HEK293T (cell line): ENCODE results near the gene NEB.

Experiments used
- CTCF ChIA-PET: fragments of 350-600 bp; formaldehyde crosslinking; extraction: SDS; loops from one replicate; lab custom pipeline; 2021; ENCODE audit warnings: antibody characterized with exemption, inconsistent platforms; lab: Yijun Ruan, JAX
- POLR2A ChIA-PET: fragments of 350-600 bp; formaldehyde crosslinking; extraction: SDS; loops from one replicate; lab custom pipeline; 2020; ENCODE audit warnings: antibody characterized with exemption, inconsistent platforms; lab: Yijun Ruan, JAX
- DNase-seq: peaks from one replicate; pipeline ENCODE4 v3.0.0; 2012; ENCODE audit warnings: mixed read lengths; ENCODE audit errors: extremely low spot score
- ARNT ChIP-seq: fragments of 450-650 bp; IDR thresholded peaks from 2 replicates; pipeline ENCODE4 v1.6.1; 2017; ENCODE audit warnings: mild to moderate bottlenecking
- BHLHE40 ChIP-seq: fragments of 450-650 bp; IDR thresholded peaks from 2 replicates; pipeline ENCODE4 v1.6.1; 2016; ENCODE audit warnings: mild to moderate bottlenecking, moderate library complexity, borderline replicate concordance
- CTBP1 ChIP-seq: fragments of 450-650 bp; IDR thresholded peaks from 2 replicates; pipeline ENCODE4 v1.6.1; 2016; ENCODE audit warnings: borderline replicate concordance
- ELF4 ChIP-seq: fragments of 450-650 bp; IDR thresholded peaks from 2 replicates; pipeline ENCODE4 v1.6.1; 2017; ENCODE audit warnings: antibody characterized with exemption
- FOXA1 ChIP-seq: fragments of 450-650 bp; IDR thresholded peaks from 2 replicates; pipeline ENCODE4 v1.6.1; 2016; ENCODE audit warnings: mild to moderate bottlenecking
- FOXK2 ChIP-seq: fragments of 450-650 bp; IDR thresholded peaks from 2 replicates; pipeline ENCODE4 v1.6.1; 2016; ENCODE audit warnings: mild to moderate bottlenecking
- FOXM1 ChIP-seq: fragments of 450-650 bp; IDR thresholded peaks from 2 replicates; pipeline ENCODE4 v1.6.1; 2017; ENCODE audit warnings: mild to moderate bottlenecking, borderline replicate concordance
- HDGF ChIP-seq: fragments of 450-650 bp; IDR thresholded peaks from 2 replicates; pipeline ENCODE4 v1.6.1; 2017; ENCODE audit warnings: antibody characterized with exemption, borderline replicate concordance
- L3MBTL2 ChIP-seq: fragments of 450-650 bp; conservative IDR thresholded peaks from 2 replicates; pipeline ENCODE4 v1.6.1; 2016; ENCODE audit warnings: mild to moderate bottlenecking
- LEF1 ChIP-seq: fragments of 450-650 bp; IDR thresholded peaks from 2 replicates; pipeline ENCODE4 v1.6.1; 2017; ENCODE audit warnings: mild to moderate bottlenecking, borderline replicate concordance
- NFRKB ChIP-seq: fragments of 450-650 bp; IDR thresholded peaks from 2 replicates; pipeline ENCODE4 v1.6.1; 2016; ENCODE audit warnings: mild to moderate bottlenecking, moderate library complexity
- SP1 ChIP-seq: fragments of 450-650 bp; IDR thresholded peaks from 2 replicates; pipeline ENCODE4 v1.6.1; 2017
- SUZ12 ChIP-seq: fragments of 450-650 bp; IDR thresholded peaks from 2 replicates; pipeline ENCODE4 v1.6.1; 2016; ENCODE audit warnings: mild to moderate bottlenecking
- TARDBP ChIP-seq: fragments of 450-650 bp; IDR thresholded peaks from 2 replicates; pipeline ENCODE4 v1.6.1; 2016
- ZNF384 ChIP-seq: fragments of 450-650 bp; IDR thresholded peaks from 2 replicates; pipeline ENCODE4 v1.6.1; 2016
- TF ChIP-seq, protein P1 (sequence below): fragments of 450-650 bp; IDR thresholded peaks from 2 replicates; pipeline ENCODE4 v1.6.1; 2016

The NEB gene

GRCh38 chr2:151481744-151482143 is 252.5 kb downstream of the NEB start:
- no peak for DNase-seq
- CTCF ChIA-PET, result no interaction called here
- POLR2A ChIA-PET, result no interaction called here
- TF ChIP-seq HDGF (no peak), ZNF384 (no peak), LEF1 (no peak), TARDBP (no peak), ELF4 (no peak), FOXK2 (no peak), SP1 (no peak), FOXA1 (no peak), SUZ12 (no peak), L3MBTL2 (no peak), CTBP1 (no peak), FOXM1 (no peak), ARNT (no peak), NFRKB (no peak)
- TF ChIP-seq, protein P1, sequence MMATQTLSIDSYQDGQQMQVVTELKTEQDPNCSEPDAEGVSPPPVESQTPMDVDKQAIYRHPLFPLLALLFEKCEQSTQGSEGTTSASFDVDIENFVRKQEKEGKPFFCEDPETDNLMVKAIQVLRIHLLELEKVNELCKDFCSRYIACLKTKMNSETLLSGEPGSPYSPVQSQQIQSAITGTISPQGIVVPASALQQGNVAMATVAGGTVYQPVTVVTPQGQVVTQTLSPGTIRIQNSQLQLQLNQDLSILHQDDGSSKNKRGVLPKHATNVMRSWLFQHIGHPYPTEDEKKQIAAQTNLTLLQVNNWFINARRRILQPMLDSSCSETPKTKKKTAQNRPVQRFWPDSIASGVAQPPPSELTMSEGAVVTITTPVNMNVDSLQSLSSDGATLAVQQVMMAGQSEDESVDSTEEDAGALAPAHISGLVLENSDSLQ, result no peak

DNA sequence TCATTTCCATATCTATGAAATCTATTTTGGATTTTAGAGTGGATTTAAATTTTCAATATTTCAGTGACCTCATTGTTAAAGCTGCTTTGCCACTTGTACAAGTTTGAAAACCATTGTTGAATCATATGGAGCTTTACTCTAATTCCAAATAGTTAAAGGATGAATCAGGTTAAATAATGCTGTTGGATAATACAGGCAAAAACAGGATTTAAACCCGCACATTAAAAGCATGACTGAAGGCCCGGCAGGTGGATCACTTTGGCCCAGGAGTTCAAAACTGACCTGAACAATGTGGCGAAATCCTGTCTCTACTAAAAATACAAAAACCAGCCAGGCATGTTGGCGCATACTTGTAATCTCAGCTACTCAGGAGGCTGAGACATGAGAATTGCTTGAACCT is 256.3 kb downstream of the NEB start:
- ChIA-PET POLR2A (interaction anchor here (1.0 kb wide), 1 partner anchor 13 kb away, joined by 4 read pairs; no protein-coding TSS in a partner anchor), CTCF (no interaction called here)
- TF ChIP-seq ARNT (no peak), BHLHE40 (no peak), ZNF384 (no peak), HDGF (no peak), ELF4 (no peak), FOXM1 (no peak), FOXA1 (no peak), SUZ12 (no peak), NFRKB (no peak), CTBP1 (no peak), TARDBP (no peak), LEF1 (no peak), FOXK2 (no peak), SP1 (no peak)
- no peak for DNase-seq

DNA sequence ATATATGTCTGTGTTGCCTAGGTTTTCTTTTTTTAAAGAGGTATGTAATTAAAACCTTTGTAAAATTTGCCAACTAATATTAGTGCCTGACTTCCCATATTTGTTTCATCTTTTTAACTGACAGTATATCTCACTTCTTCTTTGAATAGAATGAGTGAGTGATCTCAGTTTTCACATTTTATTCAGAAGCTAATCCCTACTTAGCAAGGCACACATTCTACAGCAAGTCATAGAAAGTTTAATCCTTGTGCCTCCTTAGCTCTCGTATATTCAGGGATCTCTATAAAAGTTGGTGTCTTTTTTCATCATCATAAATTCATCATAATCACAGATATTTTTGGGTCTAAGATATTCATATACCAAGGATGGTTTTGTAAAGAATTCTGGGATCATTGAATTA is 258.0 kb downstream of the NEB start:
- TF ChIP-seq LEF1, result no peak
- TF ChIP-seq, protein P1, result no peak
- no peak for TF ChIP-seq TARDBP
- no peak for TF ChIP-seq ELF4
- no peak for TF ChIP-seq FOXK2
- no peak for TF ChIP-seq NFRKB
- TF ChIP-seq ARNT, result no peak
- TF ChIP-seq SP1, result no peak
- no peak for TF ChIP-seq HDGF
- no peak for TF ChIP-seq SUZ12
- no peak for TF ChIP-seq FOXA1
- TF ChIP-seq FOXM1, result no peak
- no peak for TF ChIP-seq BHLHE40
- TF ChIP-seq L3MBTL2, result no peak
- DNase-seq, result no peak
- CTCF ChIA-PET, result no interaction called here
- POLR2A ChIA-PET, result no interaction called here

- DNase-seq, result no peak
- CTCF ChIA-PET, result no interaction called here
- TF ChIP-seq FOXA1 (no peak), L3MBTL2 (no peak), CTBP1 (no peak), LEF1 (no peak), SUZ12 (no peak), FOXM1 (no peak), ARNT (no peak), FOXK2 (no peak), NFRKB (no peak), TARDBP (no peak)
- TF ChIP-seq, protein P1, result no peak
- POLR2A ChIA-PET, result no interaction called here
Measured at GRCh38 chr2:151475071-151475470, 259.2 kb downstream of the NEB start.

DNA sequence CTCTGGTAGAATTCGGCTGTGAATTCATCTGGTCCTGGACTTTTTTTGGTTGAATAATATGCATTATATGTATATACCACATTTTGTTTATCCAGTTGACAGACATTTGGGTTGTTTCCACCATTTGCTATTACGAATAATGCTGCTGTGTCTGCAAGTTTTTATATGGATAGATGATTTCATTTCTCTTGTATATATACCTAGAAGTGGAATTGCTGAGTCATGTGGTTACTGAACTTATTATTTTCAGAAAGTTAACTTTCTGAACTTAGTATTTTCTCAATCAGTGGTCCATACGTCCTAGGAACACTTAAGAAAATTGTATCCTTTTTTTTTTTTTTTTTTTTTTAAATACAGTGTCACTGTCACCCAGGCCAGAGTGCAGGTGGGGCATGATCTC is 261.3 kb downstream of the NEB start:
- no peak for DNase-seq
- POLR2A ChIA-PET, result no interaction called here
- TF ChIP-seq SP1 (no peak), LEF1 (no peak), L3MBTL2 (no peak), FOXA1 (no peak), BHLHE40 (no peak), NFRKB (no peak), CTBP1 (no peak), HDGF (no peak)
- TF ChIP-seq, protein P1, result no peak
- CTCF ChIA-PET, result no interaction called here

GRCh38 chr2:151470556-151470955 is 263.7 kb downstream of the NEB start:
- DNase-seq, result no peak
- POLR2A ChIA-PET, result no interaction called here
- TF ChIP-seq ZNF384 (no peak), FOXK2 (no peak), FOXA1 (no peak), HDGF (no peak), SP1 (no peak), CTBP1 (no peak)
- CTCF ChIA-PET, result interaction anchor here (0.6 to 0.7 kb wide), 2 partner anchors 23 to 46 kb away, joined by 3 to 4 read pairs; no protein-coding TSS in a partner anchor
